HG03175 (cell line): Measurements from ENCODE around the gene RALGDS.

Source experiments
- ATAC-seq: cut with Tn5 transposase; IDR thresholded peaks from one replicate; pipeline ENCODE4 v1.9.1; 2021; ENCODE audit warnings: mild to moderate bottlenecking, moderate library complexity; ENCODE audit not compliant: unreplicated experiment

RALGDS gene

GRCh38 chr9:133120501-133121197 is 391 bp downstream of the RALGDS start:
- ATAC-seq: peak; percentile 34

- ATAC-seq: no peak
Observed at GRCh38 chr9:133119846-133120500, 1.1 kb downstream of the RALGDS start.

GRCh38 chr9:133119103-133119845 is 1.8 kb downstream of the RALGDS start:
- ATAC-seq: no peak

GRCh38 chr9:133118568-133118967 is 2.5 kb downstream of the RALGDS start:
- ATAC-seq: no peak

- ATAC-seq: no peak
Observed at GRCh38 chr9:133118179-133118520, 2.9 kb downstream of the RALGDS start.

- ATAC-seq: no peak
Observed at GRCh38 chr9:133117271-133118178, 3.5 kb downstream of the RALGDS start.

- ATAC-seq: no peak
Observed at GRCh38 chr9:133116346-133117231, 4.5 kb downstream of the RALGDS start.

GRCh38 chr9:133115604-133116345 is 5.3 kb downstream of the RALGDS start:
- peak; percentile 73 for ATAC-seq

GRCh38 chr9:133114886-133115603 is 6.0 kb downstream of the RALGDS start:
- ATAC-seq: no peak

- ATAC-seq: no peak
Observed at GRCh38 chr9:133113949-133114885, 6.8 kb downstream of the RALGDS start.

- ATAC-seq: no peak
Observed at GRCh38 chr9:133113163-133113948, 7.7 kb downstream of the RALGDS start.

GRCh38 chr9:133112663-133113026 is 8.4 kb downstream of the RALGDS start:
- ATAC-seq: no peak

- ATAC-seq: no peak
Observed at GRCh38 chr9:133111808-133112662, 9.0 kb downstream of the RALGDS start.

- ATAC-seq: no peak
Observed at GRCh38 chr9:133109931-133110650, 10.9 kb downstream of the RALGDS start.
